ENCODE measurements around the gene EPHB2. TPM values are rescaled to one million over a fixed set of nuclear protein-coding genes. Genes with fewer than 3 reads are reported as not detected.

EPHB2 gene
- total RNA-seq, 1 donor from 2014 or later = 60.3 TPM

DNA sequence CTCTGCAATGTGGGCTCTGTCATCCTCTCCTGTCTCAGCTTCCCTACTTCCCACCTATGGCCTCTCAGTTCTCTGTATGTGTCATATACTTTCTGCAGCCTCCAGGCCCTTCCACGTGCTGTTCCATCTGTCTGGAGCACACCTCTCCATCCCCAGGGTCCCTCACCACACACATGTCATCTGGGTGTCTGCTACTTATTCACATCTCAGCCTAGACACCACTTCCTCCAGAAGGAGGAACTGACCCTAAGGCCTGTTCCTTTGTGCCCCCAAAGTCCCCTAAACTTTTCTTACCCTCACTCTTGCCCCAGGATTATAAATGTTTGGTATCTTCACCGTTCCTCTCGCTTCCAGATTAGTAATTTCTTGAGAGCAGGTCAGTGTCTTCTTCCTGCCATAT lies 251.9 kb downstream of the EPHB2 start:
- DNase-seq (ENCODE audit: low read depth, low spot score) = no peak
- H3K4me1 Mint-ChIP-seq = no peaks in the 10 kb centered on the region
- H3K27ac Mint-ChIP-seq (ENCODE audit: unreplicated experiment) = no peak overlapping the region
- TF ChIP-seq CTCF (conservative IDR thresholded peaks at IDR 0.05) = no peak
- H3K36me3 Mint-ChIP-seq (ENCODE audit: low read depth) = peaks cover 6% of the 10 kb centered on the region
- H3K9me3 Mint-ChIP-seq = peaks cover 11% of the 10 kb centered on the region
- peaks cover 14% of the 10 kb centered on the region for H3K27me3 Mint-ChIP-seq (ENCODE audit: low read depth)
- no peak overlapping the region for H3K4me3 Mint-ChIP-seq

DNA sequence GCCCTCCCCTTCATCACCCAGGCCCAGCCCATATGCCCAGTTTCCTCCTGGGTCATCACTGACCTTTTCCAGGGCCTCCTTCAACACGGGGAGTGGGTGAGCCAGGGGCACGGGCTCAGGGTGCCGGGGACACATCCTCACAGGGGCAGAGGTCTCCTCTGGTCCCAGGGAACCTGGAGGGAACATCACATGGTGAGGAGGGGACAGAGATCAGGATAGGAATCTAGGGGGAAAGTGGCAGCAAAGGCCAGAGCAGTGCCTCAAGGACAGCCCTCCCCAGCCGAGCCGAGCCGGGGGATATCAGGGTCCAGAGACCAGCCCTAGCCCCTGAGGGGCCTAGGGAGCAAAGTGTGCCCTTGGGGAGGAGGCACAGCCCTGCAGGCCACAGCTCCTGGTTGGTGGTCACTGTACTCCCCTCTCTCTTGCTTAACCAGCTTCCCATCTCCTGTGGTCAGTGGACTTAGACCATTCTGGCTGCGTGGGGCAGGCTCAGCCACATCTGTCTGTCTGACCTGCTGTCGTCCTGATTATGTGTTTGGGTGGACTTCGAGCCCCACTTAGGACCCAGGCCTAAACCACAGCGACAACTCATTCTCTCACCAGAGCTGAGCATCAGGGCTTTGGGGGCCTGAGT lies 252.5 kb downstream of the EPHB2 start:
- peaks cover 6% of the 10 kb centered on the region for H3K36me3 Mint-ChIP-seq (ENCODE audit: low read depth)
- no peak overlapping the region for H3K4me3 Mint-ChIP-seq
- no peaks in the 10 kb centered on the region for H3K4me1 Mint-ChIP-seq
- H3K27me3 Mint-ChIP-seq (ENCODE audit: low read depth) = peaks cover 18% of the 10 kb centered on the region
- H3K27ac Mint-ChIP-seq (ENCODE audit: unreplicated experiment) = no peak overlapping the region
- H3K9me3 Mint-ChIP-seq = peaks cover 11% of the 10 kb centered on the region
- TF ChIP-seq CTCF (conservative IDR thresholded peaks at IDR 0.05) = no peak
- DNase-seq (ENCODE audit: low read depth, low spot score) = no peak

GRCh38 chr1:22966309-22966708 lies 255.7 kb downstream of the EPHB2 start:
- Mint-ChIP-seq H3K36me3 (ENCODE audit: low read depth) (peaks cover 6% of the 10 kb centered on the region), H3K27me3 (ENCODE audit: low read depth) (peaks cover 39% of the 10 kb centered on the region), H3K9me3 (peaks cover 11% of the 10 kb centered on the region), H3K4me1 (peaks cover 2% of the 10 kb centered on the region), H3K27ac (ENCODE audit: unreplicated experiment) (no peak overlapping the region), H3K4me3 (no peak overlapping the region)
- TF ChIP-seq CTCF (conservative IDR thresholded peaks at IDR 0.05) = no peak
- DNase-seq (ENCODE audit: low read depth, low spot score) = no peak

- no peak overlapping the region for H3K4me3 Mint-ChIP-seq
These were observed 257.2 kb downstream of the EPHB2 start for GRCh38 chr1:22967833-22968232.

DNA sequence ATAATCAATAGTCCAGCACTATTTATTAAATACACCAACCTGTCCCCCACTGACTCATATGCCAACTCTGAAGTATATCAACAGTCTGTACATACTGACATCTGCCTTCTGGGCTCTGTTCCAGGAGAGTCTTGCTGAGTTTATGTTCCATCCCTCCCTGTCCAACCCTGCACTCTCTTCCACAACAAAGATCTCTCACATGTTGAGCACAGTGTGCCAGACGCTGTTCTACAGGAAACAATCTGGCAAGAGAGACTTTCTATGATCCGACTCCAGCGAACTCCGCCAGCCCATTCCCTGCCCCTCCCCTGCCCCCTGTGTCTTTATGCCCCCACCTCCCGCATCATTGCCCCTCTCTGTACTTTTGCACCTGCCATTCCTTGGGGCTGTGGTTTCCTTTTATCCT lies 258.7 kb downstream of the EPHB2 start:
- peaks cover 9% of the 10 kb centered on the region for H3K4me1 Mint-ChIP-seq
- no peak overlapping the region for H3K27ac Mint-ChIP-seq (ENCODE audit: unreplicated experiment)
- peaks cover 41% of the 10 kb centered on the region for H3K27me3 Mint-ChIP-seq (ENCODE audit: low read depth)
- H3K4me3 Mint-ChIP-seq = no peak overlapping the region
- peaks cover 11% of the 10 kb centered on the region for H3K9me3 Mint-ChIP-seq
- H3K36me3 Mint-ChIP-seq (ENCODE audit: low read depth) = peaks cover 6% of the 10 kb centered on the region
- no peak for TF ChIP-seq CTCF (conservative IDR thresholded peaks at IDR 0.05)
- DNase-seq (ENCODE audit: low read depth, low spot score) = no peak

More at GRCh38 chr1:22967833-22968232, 257.2 kb downstream of the EPHB2 start:
- no peak for DNase-seq (ENCODE audit: low read depth, low spot score)
- H3K36me3 Mint-ChIP-seq (ENCODE audit: low read depth) = peaks cover 6% of the 10 kb centered on the region
- H3K27me3 Mint-ChIP-seq (ENCODE audit: low read depth) = peaks cover 41% of the 10 kb centered on the region
- H3K4me1 Mint-ChIP-seq = peaks cover 9% of the 10 kb centered on the region
- no peak overlapping the region for H3K27ac Mint-ChIP-seq (ENCODE audit: unreplicated experiment)
- no peak for TF ChIP-seq CTCF (conservative IDR thresholded peaks at IDR 0.05)
- H3K9me3 Mint-ChIP-seq = peaks cover 11% of the 10 kb centered on the region
